Measurements from ENCODE around the gene JUND.

The JUND gene

GRCh38 chr19:18294467-18294864 is 13.0 kb upstream of the JUND start:
- ChIA-PET POLR2A (interaction anchor here (5.7 kb wide), 1 partner anchor 14 kb away, joined by 120 read pairs; the partner anchor contains the start of gene JUND), CTCF (no interaction called here)

GRCh38 chr19:18293642-18294466 is 12.4 kb upstream of the JUND start:
- no peak for DNase-seq (ENCODE audit: extremely low spot score)
- TF ChIP-seq L3MBTL2 (conservative IDR thresholded peaks at IDR 0.05) (no peak), ZNF384 (IDR thresholded peaks at IDR 0.05) (no peak), LEF1 (IDR thresholded peaks at IDR 0.05; ENCODE audit: borderline replicate concordance) (no peak), CTBP1 (IDR thresholded peaks at IDR 0.05; ENCODE audit: borderline replicate concordance) (no peak), FOXK2 (IDR thresholded peaks at IDR 0.05) (no peak), SP1 (IDR thresholded peaks at IDR 0.05) (no peak), NFRKB (IDR thresholded peaks at IDR 0.05) (no peak)
- CTCF ChIA-PET = interaction anchor here (2.6 kb wide), 1 partner anchor 14 kb away, joined by 20 read pairs; the partner anchor contains the start of gene JUND
- POLR2A ChIA-PET = interaction anchor here (1.3 to 5.7 kb wide), 4 partner anchors 14 to 434 kb away, joined by 4 to 120 read pairs (median 18); partner anchors contain the start of genes JUND, LSM4 and RPL18A

More at GRCh38 chr19:18294467-18294864, 13.0 kb upstream of the JUND start:
- TF ChIP-seq ARNT (IDR thresholded peaks at IDR 0.05) (no peak), LEF1 (IDR thresholded peaks at IDR 0.05; ENCODE audit: borderline replicate concordance) (no peak), NFRKB (IDR thresholded peaks at IDR 0.05) (no peak), ZNF384 (IDR thresholded peaks at IDR 0.05) (no peak), FOXM1 (IDR thresholded peaks at IDR 0.05; ENCODE audit: borderline replicate concordance) (no peak), HDGF (IDR thresholded peaks at IDR 0.05; ENCODE audit: borderline replicate concordance) (no peak), SP1 (IDR thresholded peaks at IDR 0.05) (no peak), ELF4 (IDR thresholded peaks at IDR 0.05) (no peak), FOXA1 (IDR thresholded peaks at IDR 0.05) (no peak)
- DNase-seq (ENCODE audit: extremely low spot score) = no peak

- POLR2A ChIA-PET = interaction anchor here (0.6 to 5.7 kb wide), 7 partner anchors 13 to 434 kb away, joined by 3 to 120 read pairs (median 5); partner anchors contain the start of genes JUND, LSM4, RPL18A and SSBP4
Observed at GRCh38 chr19:18292810-18293641, 11.6 kb upstream of the JUND start.

GRCh38 chr19:18292462-18292809 is 11.0 kb upstream of the JUND start:
- POLR2A ChIA-PET = interaction anchor here (0.6 to 5.7 kb wide), 9 partner anchors 12 to 433 kb away, joined by 3 to 120 read pairs (median 5); partner anchors contain the start of genes JUND, LSM4, RPL18A and SSBP4
- CTCF ChIA-PET = interaction anchor here (0.9 to 2.6 kb wide), 3 partner anchors 12 to 94 kb away, joined by 3 to 20 read pairs (median 7); partner anchors contain the start of genes GDF15 and JUND
- DNase-seq (ENCODE audit: extremely low spot score) = no peak
- TF ChIP-seq BHLHE40 (IDR thresholded peaks at IDR 0.05; ENCODE audit: borderline replicate concordance) (no peak), CTBP1 (IDR thresholded peaks at IDR 0.05; ENCODE audit: borderline replicate concordance) (no peak), NFRKB (IDR thresholded peaks at IDR 0.05) (no peak), TARDBP (IDR thresholded peaks at IDR 0.05) (no peak), FOXK2 (IDR thresholded peaks at IDR 0.05) (no peak), ARNT (IDR thresholded peaks at IDR 0.05) (no peak), L3MBTL2 (conservative IDR thresholded peaks at IDR 0.05) (no peak), FOXA1 (IDR thresholded peaks at IDR 0.05) (no peak), LEF1 (IDR thresholded peaks at IDR 0.05; ENCODE audit: borderline replicate concordance) (no peak), ELF4 (IDR thresholded peaks at IDR 0.05) (no peak), HDGF (IDR thresholded peaks at IDR 0.05; ENCODE audit: borderline replicate concordance) (no peak), ZNF384 (IDR thresholded peaks at IDR 0.05) (no peak), FOXM1 (IDR thresholded peaks at IDR 0.05; ENCODE audit: borderline replicate concordance) (no peak), SUZ12 (IDR thresholded peaks at IDR 0.05) (no peak), SP1 (IDR thresholded peaks at IDR 0.05) (no peak), PKNOX1 (IDR thresholded peaks at IDR 0.05) (no peak)

More at GRCh38 chr19:18292810-18293641, 11.6 kb upstream of the JUND start:
- peak; percentile 48 for DNase-seq (ENCODE audit: extremely low spot score)
- CTCF ChIA-PET = interaction anchor here (0.9 to 2.6 kb wide), 2 partner anchors 13 to 93 kb away, joined by 3 to 20 read pairs; partner anchors contain the start of genes GDF15 and JUND
- no peak for TF ChIP-seq SUZ12 (IDR thresholded peaks at IDR 0.05)
- no peak for TF ChIP-seq NFRKB (IDR thresholded peaks at IDR 0.05)
- TF ChIP-seq TARDBP (IDR thresholded peaks at IDR 0.05) = no peak
- no peak for TF ChIP-seq SP1 (IDR thresholded peaks at IDR 0.05)
- TF ChIP-seq ARNT (IDR thresholded peaks at IDR 0.05) = no peak
- no peak for TF ChIP-seq ZNF384 (IDR thresholded peaks at IDR 0.05)

GRCh38 chr19:18291590-18292461 is 10.4 kb upstream of the JUND start:
- TF ChIP-seq ELF4 (IDR thresholded peaks at IDR 0.05) (no peak), SUZ12 (IDR thresholded peaks at IDR 0.05) (no peak), LEF1 (IDR thresholded peaks at IDR 0.05; ENCODE audit: borderline replicate concordance) (no peak; the same call in 1 of the 2 replicates), FOXM1 (IDR thresholded peaks at IDR 0.05; ENCODE audit: borderline replicate concordance) (peak; percentile 83; the same call in 1 of the 2 replicates), L3MBTL2 (conservative IDR thresholded peaks at IDR 0.05) (peak; percentile 89)
- POLR2A ChIA-PET = interaction anchor here (1.1 to 5.7 kb wide), 7 partner anchors 12 to 432 kb away, joined by 3 to 120 read pairs (median 5); partner anchors contain the start of genes JUND, LSM4, RPL18A and SSBP4
- peak; percentile 70 for DNase-seq (ENCODE audit: extremely low spot score)
- CTCF ChIA-PET = interaction anchor here (0.5 to 2.6 kb wide), 4 partner anchors 12 to 748 kb away, joined by 3 to 20 read pairs (median 6); partner anchors contain the start of genes GDF15 and JUND
